LNCAP (cell line): Measurements from ENCODE around the gene GOSR2.

Experiments used
- CTCF ChIP-seq: fragments of 450-650 bp; IDR thresholded peaks from 2 replicates; pipeline ENCODE4 v1.5.1; 2017; ENCODE audit warnings: mild to moderate bottlenecking

GOSR2 gene

GRCh38 chr17:46991617-46992016 lies 68.7 kb downstream of the GOSR2 start:
- no peak for TF ChIP-seq CTCF
